HG03571 (cell line): ENCODE measurements around the gene UGP2.
"Not testable (repeated sequence)": the region's sequence is repeated elsewhere in the genome, so short reads cannot be mapped to it uniquely, and the experiment has no call there.

Source experiments
- ATAC-seq: cut with Tn5 transposase; IDR thresholded peaks from one replicate; pipeline ENCODE4 v1.9.1; 2021; ENCODE audit not compliant: unreplicated experiment

The UGP2 gene

GRCh38 chr2:63890678-63891077, 49.0 kb downstream of the UGP2 start:
- no peak for ATAC-seq

GRCh38 chr2:63891488-63892030, 49.9 kb downstream of the UGP2 start:
- ATAC-seq, result no peak

DNA sequence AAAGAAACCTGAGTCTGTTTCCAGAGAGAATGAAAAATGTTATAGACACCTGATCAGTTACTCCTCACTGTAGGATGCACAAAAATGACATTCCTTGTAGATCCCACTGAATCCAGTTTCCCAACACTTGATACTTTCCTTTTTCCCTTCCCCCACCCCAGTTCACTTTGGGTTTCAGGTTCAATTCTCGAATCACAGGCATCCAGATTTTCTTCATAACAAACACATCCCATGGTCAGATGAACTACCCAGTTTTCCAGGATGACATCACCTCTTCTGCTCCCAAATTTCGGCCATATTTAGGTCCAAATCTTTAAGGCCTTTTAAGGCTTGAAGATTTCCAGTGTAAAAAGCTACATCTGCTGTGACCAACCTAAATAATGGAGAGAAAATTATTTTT, 51.5 kb downstream of the UGP2 start:
- no peak for ATAC-seq

DNA sequence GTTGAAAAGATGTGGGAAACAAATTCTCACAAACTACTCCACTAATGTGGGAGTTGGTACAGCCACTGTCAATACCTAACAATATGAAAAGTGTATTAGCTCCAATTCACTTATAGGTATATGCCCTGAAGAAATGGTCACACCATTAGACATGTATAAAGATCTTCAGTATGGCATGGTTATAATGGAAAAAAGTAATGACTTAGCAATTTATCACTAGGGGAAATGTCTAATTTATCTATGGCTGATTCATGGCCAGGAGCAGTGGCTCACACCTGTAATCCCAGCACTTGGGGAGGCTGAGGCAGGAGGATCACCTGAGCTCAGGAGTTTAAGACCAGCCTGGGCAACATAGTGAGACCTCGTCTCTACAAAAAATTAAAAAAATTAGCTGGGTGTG, 52.5 kb downstream of the UGP2 start:
- ATAC-seq, result no peak

- no peak for ATAC-seq
Measured at GRCh38 chr2:63898839-63899238, 57.1 kb downstream of the UGP2 start.

GRCh38 chr2:63899639-63900038, 57.9 kb downstream of the UGP2 start:
- ATAC-seq, result no peak

- no peak for ATAC-seq
Measured at GRCh38 chr2:63902149-63902548, 60.5 kb downstream of the UGP2 start.

DNA sequence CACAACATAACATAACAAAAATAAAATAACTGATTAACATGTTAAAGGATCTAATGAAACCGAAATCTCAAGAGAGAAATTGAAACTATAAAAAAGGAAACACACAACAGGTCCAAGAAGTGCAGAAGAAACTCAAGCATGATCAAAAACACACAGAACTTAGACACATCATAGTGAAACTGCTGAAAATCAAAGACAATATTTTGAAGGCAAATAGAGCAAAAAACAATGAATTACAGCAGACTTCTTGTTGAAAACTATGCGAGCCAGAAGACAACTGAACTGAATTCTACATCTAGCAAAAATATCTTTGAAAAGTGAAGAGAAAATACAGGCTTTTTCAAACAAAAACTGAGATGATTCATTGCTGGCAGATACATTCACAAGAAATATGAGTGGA, 61.3 kb downstream of the UGP2 start:
- no peak for ATAC-seq

DNA sequence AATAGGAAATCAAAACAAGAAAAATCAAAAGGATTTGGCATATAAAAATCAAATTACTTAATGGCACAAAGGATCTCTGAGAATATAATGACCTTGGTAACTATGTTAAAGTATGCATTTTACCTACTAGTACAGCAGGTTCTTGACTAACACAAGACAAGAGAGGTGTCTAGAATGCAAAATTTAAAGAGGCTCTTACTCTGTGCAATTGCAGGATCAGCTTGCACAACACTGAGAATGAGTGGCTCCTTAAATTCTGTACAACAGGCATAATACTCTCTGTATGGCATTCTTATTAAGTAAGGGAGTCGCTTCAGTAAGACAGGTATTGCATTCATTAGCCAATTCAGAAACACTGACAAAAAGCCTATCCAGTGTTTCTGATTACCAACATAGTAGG, 72.6 kb downstream of the UGP2 start:
- ATAC-seq, result no peak

DNA sequence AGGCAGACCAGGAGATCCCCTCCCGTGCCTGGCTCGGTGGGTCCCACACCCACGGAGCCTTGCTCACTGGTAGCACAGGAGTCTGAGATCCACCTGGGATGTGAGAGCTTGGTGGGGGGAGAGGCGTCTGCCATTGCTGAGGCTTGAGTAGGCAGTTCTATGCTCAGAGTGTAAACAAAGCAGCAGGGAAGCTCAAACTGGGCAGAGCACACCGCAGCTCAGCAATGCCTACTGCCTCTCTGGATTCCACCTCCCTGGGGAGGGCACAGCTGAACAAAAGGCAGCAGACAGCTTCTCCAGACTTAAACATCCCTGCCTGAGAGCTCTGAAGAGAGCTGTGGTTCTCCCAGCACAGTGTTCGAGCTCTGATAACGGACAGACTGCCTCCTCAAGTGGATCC, 85.1 kb downstream of the UGP2 start:
- no peak for ATAC-seq

GRCh38 chr2:63932104-63932503, 90.4 kb downstream of the UGP2 start:
- not testable (repeated sequence) for ATAC-seq
